ENCODE measurements around the gene HAUS7.
"Not testable (repeated sequence)": the region's sequence is repeated elsewhere in the genome, so short reads cannot be mapped to it uniquely, and the experiment has no call there.

HAUS7 gene

DNA sequence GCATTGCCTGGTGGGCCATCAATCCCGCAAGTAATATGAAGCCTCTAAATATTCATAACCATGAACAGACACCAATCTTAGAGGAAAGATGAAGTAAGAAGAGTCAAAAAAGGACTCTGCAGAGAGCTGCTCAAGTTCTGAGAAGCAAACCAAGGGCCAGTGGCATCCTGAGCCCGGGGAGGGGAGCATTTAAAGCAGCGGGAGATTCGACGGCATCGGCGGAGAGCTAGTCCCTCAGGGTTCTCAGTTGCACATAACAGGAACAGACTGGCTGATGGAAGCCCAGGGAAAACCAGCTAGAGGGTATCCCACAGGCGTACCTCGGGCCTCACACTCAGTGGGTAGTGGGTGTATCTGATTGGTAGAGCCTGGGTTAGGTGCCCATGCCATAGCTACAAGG, 64.4 kb downstream of the HAUS7 start:
- DNase-seq = no peak

DNA sequence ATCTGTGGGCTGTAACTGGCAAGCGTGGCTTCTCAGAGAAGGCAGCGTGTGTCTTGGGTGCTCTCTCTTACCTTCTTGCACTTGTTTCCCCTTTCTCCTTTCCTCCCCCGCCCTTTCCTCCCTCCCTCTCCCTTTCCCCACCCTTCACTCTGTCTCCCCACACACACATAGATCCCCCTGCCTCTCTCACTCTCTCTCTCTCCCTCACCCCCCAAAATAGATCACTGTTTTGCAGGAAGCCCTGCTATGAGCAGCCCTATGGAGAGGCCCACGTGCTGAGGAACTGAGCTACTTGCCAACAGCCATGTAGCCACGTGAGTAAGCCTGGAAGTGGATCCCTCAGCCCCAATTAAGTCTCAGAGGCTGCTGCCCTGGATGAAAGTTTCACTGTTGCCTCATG, 65.0 kb downstream of the HAUS7 start:
- DNase-seq = no peak

DNA sequence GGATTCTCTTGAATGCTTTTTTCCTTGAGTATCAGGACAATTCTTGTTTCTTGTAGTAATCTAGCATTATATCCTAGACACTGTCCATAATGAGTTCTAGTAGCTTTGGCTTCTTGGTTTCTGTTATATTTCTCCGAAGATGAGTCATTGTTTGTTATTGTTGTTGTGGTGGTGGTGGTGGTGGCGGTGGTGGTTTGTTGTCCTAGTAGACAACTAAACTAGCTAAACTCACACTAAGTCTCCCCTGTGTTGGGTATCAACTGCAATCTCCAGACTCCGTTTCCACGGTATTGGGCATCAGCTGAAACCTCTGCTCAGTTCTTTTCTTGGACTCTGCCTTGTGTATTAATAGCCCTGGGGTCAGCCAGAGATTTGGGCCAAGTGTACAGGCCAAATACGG, 66.0 kb downstream of the HAUS7 start:
- DNase-seq = not testable (repeated sequence)

DNA sequence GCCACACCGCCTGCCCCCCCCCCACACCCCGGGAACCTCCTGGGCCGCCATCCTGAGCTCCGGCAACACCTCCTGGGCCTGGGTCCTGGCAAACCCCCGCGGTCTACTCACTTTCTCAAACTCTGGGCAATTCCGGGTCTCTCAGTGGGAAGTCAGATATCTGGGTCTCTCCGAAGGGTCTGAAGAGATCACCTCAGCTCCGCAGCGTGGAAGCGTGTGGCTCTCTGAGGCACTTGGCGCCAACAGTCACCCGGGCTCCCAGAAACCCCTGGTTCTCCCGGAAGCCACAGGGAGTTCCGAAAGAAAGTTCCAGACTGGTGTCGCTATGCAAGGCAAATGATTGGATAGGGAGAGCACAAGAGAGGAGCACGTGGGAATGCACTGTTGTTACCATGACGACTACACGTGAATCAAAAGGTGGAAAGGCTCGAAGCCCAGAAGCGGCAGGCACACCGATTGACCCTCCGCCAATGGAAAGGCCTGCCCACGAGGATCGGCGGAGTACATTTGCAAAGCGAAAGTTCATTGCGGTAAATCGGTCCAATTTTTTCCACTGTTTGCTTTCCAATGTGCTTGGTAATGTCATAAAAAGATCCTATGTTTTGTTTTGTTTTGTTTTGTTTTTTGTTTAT, 69.1 kb downstream of the HAUS7 start, which contains the start of gene PNMA6E:
PNMA6E (minus strand) TSS at position 218 of the 632 bp plus-strand sequence. CDS start 2,501 bp downstream, outside the sequence.
- no peak for DNase-seq

DNA sequence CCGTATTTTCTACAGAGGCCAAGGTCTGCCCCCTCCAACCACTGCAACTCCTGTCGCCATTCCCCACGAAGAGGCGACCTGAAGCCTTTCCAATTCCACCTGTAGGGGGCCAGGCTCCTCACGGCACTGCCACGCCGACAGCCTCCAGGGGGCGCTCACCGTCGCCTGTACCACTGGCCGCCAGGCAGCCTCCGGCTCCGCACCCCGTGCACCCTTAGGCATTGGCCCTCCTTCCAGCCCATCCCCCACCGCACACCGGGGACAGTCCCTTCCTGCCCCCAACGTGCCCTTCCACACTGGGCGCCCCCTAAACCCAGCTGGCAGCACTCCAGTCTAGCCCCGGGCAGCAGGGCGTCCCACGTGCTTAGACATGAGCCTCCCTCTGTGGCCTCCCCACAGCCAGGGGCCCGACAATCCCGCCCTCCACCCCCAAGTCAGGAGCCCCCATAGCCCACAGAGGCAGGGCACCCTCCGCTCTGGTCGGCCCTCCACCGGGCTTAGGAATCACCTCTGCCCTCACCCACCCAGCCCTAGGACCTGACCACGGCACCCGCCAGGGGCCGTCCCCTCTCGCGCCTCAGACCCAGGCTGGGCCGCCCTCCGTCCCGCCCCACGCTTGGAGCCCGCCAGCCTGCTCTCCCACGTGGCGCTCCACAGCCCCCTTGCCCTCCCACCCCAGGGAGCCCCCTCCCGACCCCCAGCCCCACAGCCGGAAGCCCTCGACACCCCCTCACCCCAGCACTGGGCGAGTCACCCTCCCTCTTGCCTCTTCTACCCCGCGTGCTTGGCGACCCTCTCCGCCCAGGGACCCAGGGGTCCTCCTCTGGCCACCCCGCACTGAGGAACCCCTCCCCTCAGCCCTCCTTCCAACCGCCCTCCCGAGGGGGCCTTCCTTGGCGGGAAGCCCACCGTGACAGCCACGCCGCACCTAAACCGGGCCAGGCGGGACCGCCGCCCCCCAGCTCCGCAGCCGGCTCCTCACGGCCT, 69.9 kb downstream of the HAUS7 start:
- peak; percentile 61 to 68 for DNase-seq

DNA sequence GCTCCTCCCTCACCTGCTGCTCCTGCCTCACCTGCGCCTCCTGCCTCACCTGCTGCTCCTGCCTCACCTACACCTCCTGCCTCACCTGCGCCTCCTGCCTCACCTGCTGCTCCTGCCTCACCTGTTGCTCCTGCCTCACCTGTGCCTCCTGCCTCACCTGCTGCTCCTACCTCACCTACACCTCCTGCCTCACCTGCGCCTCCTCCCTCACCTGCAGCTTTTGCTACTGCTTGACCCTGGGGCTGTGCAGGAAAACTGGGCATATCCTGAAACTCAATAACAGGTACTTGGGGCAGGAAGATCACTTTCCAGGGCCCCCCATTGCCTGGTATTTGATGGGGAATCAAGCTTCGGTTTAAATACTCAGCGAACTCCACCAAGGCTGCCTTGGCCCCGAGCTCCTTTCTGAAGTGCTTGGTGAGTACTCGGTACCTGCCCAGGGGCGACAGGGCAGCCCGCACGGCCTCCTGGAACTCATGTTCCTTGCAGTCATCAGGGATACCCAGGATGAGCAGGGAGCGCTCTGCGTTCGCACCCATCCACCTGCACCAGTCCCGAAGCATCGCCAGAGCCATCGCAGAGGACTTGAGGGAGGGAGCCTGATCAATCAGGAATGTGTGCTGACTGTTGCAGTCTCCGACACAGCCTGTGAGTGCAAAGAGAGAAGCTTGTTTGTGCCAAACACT, 72.0 kb downstream of the HAUS7 start:
- no peak for DNase-seq

All from activated CD4-positive, alpha-beta T cell treated with anti-CD3 and anti-CD28 coated beads, Interleukin-2, amount 50 U/mL, for 48 hours (primary cell).